Putamen (tissue), 1 donor: Measurements from ENCODE around the gene PLPPR3.

Experiments used
- DNase-seq: peaks from one replicate; pipeline ENCODE4 v3.0.0-alpha.2; 2016; ENCODE audit warnings: low spot score

Gene PLPPR3

GRCh38 chr19:771332-771785, 50.4 kb downstream of the PLPPR3 start:
- DNase-seq = no peak

- DNase-seq = no peak
These were observed 52.1 kb downstream of the PLPPR3 start for GRCh38 chr19:769616-770015.

DNA sequence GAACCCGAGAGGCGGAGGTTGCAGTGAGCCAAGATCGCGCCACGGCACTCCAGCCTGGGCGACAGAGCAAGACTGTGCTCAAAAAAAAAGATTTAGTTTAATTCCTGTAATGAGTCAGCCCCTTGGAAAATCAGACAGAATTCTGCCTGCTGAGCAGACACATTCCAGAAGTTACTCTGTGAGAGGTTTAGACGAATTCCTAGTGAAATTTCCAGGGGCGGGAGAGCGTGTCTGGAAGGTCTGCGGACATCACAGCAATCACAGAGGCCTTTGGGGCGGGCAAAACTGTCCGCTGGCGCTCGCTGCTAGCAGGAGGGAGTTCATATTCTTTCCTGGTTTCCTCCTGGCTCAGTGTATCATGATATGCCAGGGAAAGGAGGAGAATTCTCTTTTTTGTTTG, 53.3 kb downstream of the PLPPR3 start:
- DNase-seq = no peak

DNA sequence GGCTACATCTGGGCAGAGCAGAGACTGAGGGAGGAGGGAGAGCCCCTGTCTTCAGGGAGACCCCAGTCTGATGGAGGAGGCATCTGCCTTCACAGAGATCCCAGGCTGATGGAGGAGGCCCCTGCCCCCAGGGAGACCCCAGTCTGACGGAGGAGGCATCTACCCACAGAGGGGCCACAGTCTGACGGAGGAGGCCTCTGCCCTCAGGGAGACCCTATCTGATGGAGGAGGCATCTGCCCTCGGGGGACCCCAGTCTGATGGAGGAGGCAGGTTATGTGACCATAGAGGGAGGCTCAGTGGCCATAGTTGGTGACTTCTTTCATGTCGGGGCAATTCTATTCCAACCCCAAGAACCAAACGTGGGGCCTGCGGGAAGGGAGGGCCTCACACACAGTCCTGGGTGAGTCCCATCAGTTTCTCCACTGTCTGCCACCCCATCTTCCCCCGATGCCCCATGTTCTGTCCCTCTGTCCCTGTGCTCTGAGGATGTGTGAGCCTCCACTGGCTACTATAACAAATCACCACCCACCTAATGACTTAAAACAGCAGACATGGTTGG, 56.5 kb downstream of the PLPPR3 start:
- no peak for DNase-seq

GRCh38 chr19:764301-764700, 57.5 kb downstream of the PLPPR3 start:
- DNase-seq = no peak

- DNase-seq = no peak
These were observed 57.9 kb downstream of the PLPPR3 start for GRCh38 chr19:763869-764268.

- no peak for DNase-seq
These were observed 58.6 kb downstream of the PLPPR3 start for GRCh38 chr19:763181-763580.
